AG04449 (cell line): ENCODE results near the gene DNAI1.

Experiments used
- CTCF ChIA-PET: fragments of 350-600 bp; formaldehyde crosslinking; extraction: SDS; loops from one replicate; lab custom pipeline; 2021; ENCODE audit warnings: antibody characterized with exemption; lab: Yijun Ruan, JAX
- POLR2A ChIA-PET: fragments of 400-600, 350-600 bp; formaldehyde crosslinking; extraction: SDS; loops from one replicate; lab custom pipeline; 2020; ENCODE audit warnings: antibody characterized with exemption, inconsistent platforms; lab: Yijun Ruan, JAX
- DNase-seq: peaks from one replicate; pipeline ENCODE4 v3.0.0-alpha.2; 2010; ENCODE audit warnings: low read depth, low spot score
- H3K4me3 ChIP-seq: 2 replicates; pipeline ENCODE4 v1.5.1; 2011; ENCODE audit warnings: low read depth, mild to moderate bottlenecking, control low read depth, low read length
- TF ChIP-seq, protein P1 (sequence below): IDR thresholded peaks from one replicate; pipeline ENCODE4 v1.5.1; 2011; ENCODE audit warnings: mild to moderate bottlenecking, moderate library complexity, low read length, control low read depth, inconsistent platforms; ENCODE audit not compliant: insufficient read depth; ENCODE audit errors: missing control alignments

Gene DNAI1

GRCh38 chr9:34546834-34547827 is 88.5 kb downstream of the DNAI1 start:
- POLR2A ChIA-PET = interaction anchor here (0.6 kb wide), 1 partner anchor 48 kb away, joined by 3 read pairs; no protein-coding TSS in a partner anchor

GRCh38 chr9:34547960-34548611 is 89.5 kb downstream of the DNAI1 start:
- H3K4me3 ChIP-seq = no peak overlapping the region
- ChIA-PET CTCF (interaction anchor here (0.6 to 10.6 kb wide), 45 partner anchors 9 to 216 kb away, joined by 3 to 255 read pairs (median 5); partner anchors contain the start of genes CNTFR and DCTN3), POLR2A (interaction anchor here (0.6 kb wide), 1 partner anchor 47 kb away, joined by 3 read pairs; no protein-coding TSS in a partner anchor)
- TF ChIP-seq, protein P1, sequence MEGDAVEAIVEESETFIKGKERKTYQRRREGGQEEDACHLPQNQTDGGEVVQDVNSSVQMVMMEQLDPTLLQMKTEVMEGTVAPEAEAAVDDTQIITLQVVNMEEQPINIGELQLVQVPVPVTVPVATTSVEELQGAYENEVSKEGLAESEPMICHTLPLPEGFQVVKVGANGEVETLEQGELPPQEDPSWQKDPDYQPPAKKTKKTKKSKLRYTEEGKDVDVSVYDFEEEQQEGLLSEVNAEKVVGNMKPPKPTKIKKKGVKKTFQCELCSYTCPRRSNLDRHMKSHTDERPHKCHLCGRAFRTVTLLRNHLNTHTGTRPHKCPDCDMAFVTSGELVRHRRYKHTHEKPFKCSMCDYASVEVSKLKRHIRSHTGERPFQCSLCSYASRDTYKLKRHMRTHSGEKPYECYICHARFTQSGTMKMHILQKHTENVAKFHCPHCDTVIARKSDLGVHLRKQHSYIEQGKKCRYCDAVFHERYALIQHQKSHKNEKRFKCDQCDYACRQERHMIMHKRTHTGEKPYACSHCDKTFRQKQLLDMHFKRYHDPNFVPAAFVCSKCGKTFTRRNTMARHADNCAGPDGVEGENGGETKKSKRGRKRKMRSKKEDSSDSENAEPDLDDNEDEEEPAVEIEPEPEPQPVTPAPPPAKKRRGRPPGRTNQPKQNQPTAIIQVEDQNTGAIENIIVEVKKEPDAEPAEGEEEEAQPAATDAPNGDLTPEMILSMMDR = peak; percentile 96
- peak; percentile 5 for DNase-seq

More at GRCh38 chr9:34546834-34547827, 88.5 kb downstream of the DNAI1 start:
- no peak overlapping the region for H3K4me3 ChIP-seq
- CTCF ChIA-PET = interaction anchor here (0.6 to 10.6 kb wide), 52 partner anchors 8 to 215 kb away, joined by 3 to 255 read pairs (median 5); partner anchors contain the start of genes CNTFR and DCTN3
- no peak for DNase-seq
- TF ChIP-seq, protein P1 = peak; percentile 60

DNA sequence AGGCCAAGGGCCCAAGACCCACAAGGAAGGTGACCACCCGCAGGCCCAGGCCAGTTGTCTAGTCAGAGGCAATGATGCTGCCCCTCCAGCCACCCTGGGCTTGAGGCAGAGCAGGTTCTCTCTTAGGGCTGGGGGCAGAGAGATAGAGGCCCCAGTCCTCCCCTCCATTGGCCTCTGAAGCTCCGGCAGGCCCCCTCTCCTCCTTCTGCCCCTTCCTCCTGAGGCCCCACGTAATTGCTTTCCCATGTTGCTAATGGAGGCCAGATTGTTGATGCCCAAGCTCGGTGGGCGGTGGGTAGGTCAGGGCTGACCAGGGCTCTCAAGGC is 90.8 kb downstream of the DNAI1 start:
- TF ChIP-seq, protein P1 = no peak
- no peak for DNase-seq
- CTCF ChIA-PET = interaction anchor here (1.0 to 10.6 kb wide), 7 partner anchors 8 to 145 kb away, joined by 3 to 255 read pairs (median 4); no protein-coding TSS in a partner anchor
- no peak overlapping the region for H3K4me3 ChIP-seq
- POLR2A ChIA-PET = no interaction called here

- TF ChIP-seq, protein P1 = no peak
- DNase-seq = no peak
These were observed 91.5 kb downstream of the DNAI1 start for GRCh38 chr9:34550016-34550680.

GRCh38 chr9:34550681-34551270 is 92.2 kb downstream of the DNAI1 start:
- H3K4me3 ChIP-seq = no peak overlapping the region
- ChIA-PET POLR2A (no interaction called here), CTCF (interaction anchor here (0.9 to 10.6 kb wide), 7 partner anchors 8 to 53 kb away, joined by 3 to 255 read pairs (median 4); no protein-coding TSS in a partner anchor)
- TF ChIP-seq, protein P1 = no peak
- DNase-seq = no peak

More at GRCh38 chr9:34550016-34550680, 91.5 kb downstream of the DNAI1 start:
- ChIA-PET POLR2A (no interaction called here), CTCF (interaction anchor here (1.0 to 10.6 kb wide), 7 partner anchors 8 to 146 kb away, joined by 3 to 255 read pairs (median 4); no protein-coding TSS in a partner anchor)
- no peak overlapping the region for H3K4me3 ChIP-seq
